Measurements from ENCODE around the gene LGALS3BP.

Gene LGALS3BP

GRCh38 chr17:78986649-78987328 lies 7.1 kb upstream of the LGALS3BP start:
- peak in 1 of 56 donors; percentile 11 for DNase-seq

DNA sequence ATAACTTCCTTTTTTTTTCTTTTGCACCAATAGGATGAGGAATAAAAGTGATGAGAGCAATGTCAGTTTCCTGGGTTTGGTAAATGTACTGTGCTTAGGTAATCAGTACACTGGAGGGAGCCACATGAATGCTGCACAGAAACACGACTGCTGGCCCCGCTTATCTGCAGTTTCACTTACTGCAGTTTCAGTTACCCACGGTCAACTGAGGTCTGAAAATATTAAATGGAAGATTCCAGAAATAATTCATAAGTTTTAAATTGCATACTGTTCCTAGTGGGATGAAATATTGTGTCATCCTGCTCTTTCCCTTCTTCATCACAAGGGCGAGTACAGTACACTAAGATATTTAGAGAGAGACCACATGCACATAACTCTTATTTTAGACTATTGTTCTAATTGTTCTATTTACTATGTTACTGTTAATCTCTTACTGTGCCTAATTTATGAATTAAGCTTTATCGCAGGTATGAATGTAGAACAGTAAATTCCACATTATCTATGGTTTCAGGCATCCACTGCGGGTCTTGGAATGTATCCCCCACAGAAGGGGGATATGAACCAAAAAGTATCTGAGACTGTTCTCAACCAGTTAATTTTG lies 6.4 kb upstream of the LGALS3BP start:
- DNase-seq, result peak in 4 of 56 donors; percentile 9 to 46 (median 26)

DNA sequence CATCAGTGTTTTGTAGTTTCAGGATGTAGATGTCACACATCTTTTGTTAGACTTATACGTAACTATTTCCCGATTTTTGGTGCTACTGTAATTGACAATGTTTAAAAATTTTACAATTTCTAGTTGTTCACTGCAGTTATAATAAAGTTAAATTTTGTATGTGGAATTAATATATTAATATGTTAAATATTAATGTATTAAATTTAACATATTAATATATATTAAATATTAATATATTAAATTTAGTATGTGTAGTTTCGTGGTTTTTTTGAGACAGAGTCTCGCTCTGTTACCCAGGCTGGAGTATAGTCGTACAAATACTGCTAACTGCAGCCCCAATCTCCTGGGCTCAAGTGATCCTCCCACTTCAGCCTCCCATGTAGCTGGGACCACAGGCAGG lies 5.7 kb upstream of the LGALS3BP start:
- no peak for DNase-seq

GRCh38 chr17:78981010-78981888 lies 1.5 kb upstream of the LGALS3BP start:
- DNase-seq, result no peak

- no peak for DNase-seq
Observed at GRCh38 chr17:78980624-78980972, 875 bp upstream of the LGALS3BP start.

DNA sequence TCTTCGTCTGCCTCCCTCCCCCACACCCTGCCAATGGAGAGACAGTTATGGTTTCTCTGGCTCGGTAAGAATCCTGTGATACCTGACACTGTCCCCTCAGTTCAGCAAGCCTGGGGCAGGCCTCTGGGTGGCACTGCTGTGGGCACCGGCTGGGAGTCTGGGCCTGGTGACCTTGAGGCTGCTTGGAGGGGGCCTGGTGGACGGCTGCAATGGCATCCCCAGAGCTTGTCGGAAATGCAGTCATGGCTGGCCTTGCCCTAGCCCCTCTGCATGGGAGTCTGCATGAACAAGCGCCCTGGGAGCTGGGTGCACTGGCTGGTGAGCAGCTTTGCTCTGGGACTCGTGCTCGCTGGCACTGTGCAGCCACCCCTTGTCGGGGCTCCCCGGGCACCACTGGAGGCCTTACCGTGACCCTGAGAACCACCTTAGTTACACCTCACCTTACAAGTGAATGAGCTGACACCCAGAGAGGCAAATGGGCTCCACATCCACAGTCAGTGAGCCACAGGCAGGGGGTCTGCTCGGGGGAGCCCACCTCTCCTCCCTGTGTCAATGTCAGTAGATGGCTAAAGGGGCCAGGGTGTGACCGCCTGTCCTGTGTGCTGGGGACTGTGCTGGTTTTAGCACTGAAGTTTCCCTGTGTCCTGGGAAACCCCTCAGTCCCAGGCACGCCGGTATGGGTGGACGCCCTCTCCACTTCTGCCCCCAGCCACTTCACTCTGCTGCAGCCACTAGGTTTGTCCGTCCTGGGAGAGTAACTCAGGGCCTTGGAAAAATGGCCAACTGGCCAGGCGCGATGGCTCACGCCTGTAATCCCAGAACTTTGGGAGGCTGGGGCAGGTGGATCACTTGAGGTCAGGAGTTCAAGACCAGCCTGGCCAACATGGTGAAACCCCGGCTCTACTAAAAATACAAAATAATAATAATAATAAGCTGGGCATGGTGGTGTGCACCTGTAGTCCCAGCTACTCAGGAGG lies 1.4 kb downstream of the LGALS3BP start:
- no peak for DNase-seq

- no peak for DNase-seq
Observed at GRCh38 chr17:78977681-78977943, 2.1 kb downstream of the LGALS3BP start.

- DNase-seq, result no peak
Observed at GRCh38 chr17:78976907-78977680, 2.6 kb downstream of the LGALS3BP start.

GRCh38 chr17:78974635-78975591 lies 4.8 kb downstream of the LGALS3BP start:
- DNase-seq, result peak in 8 of 56 donors; percentile 12 to 48 (median 22)

- no peak for DNase-seq
Observed at GRCh38 chr17:78973792-78974520, 5.8 kb downstream of the LGALS3BP start.

- no peak for DNase-seq
Observed at GRCh38 chr17:78973196-78973595, 6.5 kb downstream of the LGALS3BP start.

DNA sequence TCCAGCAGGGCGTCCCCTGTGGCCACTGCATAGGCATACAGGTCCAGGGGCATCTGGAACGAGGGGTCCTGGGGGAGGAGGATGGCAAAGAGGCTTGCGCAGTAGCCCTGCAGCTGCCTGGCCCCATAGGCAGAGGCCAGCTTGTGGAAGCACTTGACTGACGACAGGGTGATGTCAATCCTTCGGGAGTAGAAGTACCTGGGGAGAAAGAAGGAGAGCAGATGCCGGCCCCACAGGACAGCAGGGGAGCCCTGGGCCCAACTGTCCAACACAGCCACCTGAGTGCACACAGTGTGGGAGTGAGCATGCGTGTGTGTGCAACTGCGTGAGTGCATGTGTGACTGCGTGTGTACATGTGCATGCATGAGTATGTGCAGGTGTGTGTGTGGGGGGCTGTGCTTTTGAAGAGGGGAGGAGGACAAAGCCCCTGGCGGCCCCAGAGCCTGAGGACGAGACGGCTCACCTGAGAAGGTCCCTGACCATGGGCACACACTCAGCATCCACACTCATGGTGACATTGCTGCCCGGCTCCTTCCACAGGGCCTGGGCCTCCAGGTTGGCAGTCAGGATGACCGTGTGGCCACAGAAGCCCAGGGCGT lies 7.1 kb downstream of the LGALS3BP start:
- no peak for DNase-seq

DNA sequence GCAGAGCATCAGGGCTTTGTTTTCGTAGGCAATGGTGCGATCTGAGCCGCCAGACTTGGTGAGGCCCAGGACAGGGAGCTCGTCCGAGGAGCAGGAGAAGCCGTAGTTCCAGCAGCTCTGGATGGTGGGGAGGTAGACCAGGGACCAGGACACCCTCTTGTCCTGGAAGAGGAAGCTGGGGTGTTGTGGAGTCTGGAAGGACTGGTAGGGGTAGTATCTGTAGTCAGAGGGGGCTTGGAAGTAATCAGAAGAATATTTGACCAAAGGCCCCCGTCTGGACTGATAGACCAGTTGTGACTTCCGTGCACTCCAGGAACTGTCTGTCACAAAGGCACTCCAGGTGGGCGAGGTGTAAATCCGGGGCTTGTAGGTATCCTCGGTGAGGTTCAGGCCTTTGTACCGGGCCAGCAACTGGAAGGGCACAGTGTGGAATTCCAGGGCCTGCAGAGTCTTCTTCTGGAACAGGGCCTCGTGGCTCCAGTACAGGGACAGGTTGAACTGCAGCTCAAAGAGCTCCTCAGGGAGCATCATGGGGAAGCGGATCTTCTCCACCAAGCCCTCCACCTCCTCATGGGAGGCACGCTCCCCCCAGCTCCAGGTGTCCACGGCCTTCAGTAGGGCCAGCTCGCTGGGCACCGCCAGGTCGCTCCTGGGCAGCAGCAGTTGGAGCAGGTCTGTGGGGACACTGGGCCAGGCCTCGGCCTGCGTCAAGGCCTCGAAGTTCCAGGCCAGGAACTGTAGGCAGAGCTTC lies 7.8 kb downstream of the LGALS3BP start:
- no peak for DNase-seq

DNA sequence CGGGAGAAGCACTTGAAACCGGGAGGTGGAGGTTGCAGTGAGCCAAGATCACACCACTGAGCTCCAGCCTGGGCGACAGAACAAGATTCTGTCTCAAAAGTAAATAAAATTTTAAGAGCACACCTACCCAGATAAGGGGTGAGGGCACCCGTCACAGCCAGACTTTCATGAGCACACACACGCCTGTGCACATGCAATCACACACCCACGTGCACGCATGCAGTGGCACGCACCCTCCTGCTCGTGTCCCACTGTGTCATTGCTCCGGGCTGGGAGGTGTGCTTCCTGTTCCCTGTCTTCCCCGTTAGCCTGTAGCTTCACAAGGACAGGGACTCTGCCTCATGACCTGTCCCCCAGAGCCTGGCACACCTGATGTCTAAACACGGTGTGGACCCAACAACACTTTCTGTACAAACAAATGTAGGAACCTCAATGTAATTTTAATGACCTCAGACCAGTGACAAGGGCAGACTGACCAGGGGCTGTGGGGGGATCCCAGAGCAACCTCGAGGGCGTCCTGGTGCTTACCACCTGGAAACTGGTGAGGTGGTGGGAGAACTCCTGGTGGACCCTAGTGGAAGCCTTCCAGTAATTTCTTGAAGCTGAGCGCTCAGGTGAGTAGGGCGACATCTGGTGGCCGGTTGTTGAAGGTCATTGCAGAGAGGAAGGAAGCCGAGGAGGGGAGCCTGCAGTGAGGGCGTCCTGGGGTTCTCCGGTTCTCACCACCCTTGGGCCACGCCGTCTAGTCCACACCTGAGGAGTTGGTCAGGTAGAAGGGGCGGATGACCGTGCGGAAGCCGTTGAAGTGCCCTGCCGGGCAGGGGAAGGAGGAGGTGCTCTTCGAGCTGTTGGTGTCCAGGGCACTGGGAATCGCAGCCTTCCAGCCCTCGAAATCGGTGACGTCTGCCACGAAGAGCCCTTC lies 8.6 kb downstream of the LGALS3BP start:
- DNase-seq, result peak in 52 of 56 donors; percentile 14 to 89 (median 62)

DNA sequence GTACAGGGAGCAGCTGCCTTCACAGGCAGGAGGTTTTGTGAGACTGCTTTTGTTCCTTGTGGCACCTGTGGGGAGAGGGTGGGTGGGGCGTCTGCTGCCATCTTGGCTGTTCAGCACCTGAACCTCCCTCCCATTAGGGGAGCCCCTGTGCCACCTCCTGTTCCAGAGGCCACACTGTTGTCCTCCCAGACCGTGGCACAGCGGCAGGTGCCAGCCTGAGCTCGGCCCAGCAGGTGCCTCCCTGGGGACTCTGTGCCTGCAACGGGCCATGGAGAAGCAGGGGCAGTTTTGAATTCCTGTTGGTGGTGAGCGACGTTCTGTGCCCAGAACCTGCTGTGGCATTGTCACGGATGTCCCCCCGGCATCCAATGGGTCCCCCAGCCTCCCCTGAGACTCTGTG lies 9.9 kb downstream of the LGALS3BP start:
- no peak for DNase-seq

- no peak for DNase-seq
Observed at GRCh38 chr17:78967782-78968362, 11.9 kb downstream of the LGALS3BP start.

Data from amygdala (tissue), 56 donors.